ENCODE measurements around the gene SFXN5. TPM values are rescaled to one million over a fixed set of nuclear protein-coding genes. Genes with fewer than 3 reads are reported as not detected.

SFXN5 gene
- polyA plus RNA-seq, 2 of the 4 experiments (the other 2 are of a cell fraction) = 16.7 to 19.6 TPM

DNA sequence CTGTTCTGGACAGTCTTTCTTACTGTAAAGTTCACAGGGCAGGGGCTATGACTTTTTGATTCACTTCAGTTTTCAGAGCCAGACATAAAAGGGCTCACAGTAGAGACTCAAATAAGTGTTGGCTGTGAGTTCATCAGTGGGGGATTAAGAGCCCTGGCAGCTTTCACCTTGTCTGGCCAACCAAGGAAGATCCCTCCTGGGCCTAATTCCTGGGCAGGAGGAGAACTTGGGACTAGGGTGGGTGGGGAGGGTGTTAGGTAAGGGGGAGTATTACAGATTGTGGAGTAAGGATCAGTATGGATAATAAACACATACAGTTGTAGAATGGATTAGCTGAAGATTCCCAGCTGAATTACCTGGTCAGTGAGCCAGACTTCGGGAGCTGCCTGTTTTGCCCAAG lies 904 bp upstream of the SFXN5 start (continued):
- TF ChIP-seq EP300 (IDR thresholded peaks at IDR 0.05) = no peak
- no peak for TF ChIP-seq HEYL (CRISPR knock-in tag; IDR thresholded peaks at IDR 0.05)
- no peak for TF ChIP-seq E2F6 (IDR thresholded peaks at IDR 0.05; ENCODE audit: borderline replicate concordance, low read depth)
- TF ChIP-seq CEBPB (IDR thresholded peaks at IDR 0.05) = no peak
- TF ChIP-seq RCOR1 (IDR thresholded peaks at IDR 0.05; ENCODE audit: low read depth, low read length) = no peak
- TF ChIP-seq HOXB13 (CRISPR knock-in tag; IDR thresholded peaks at IDR 0.05; ENCODE audit: low read depth) = no peak
- no peak for TF ChIP-seq TP53 (CRISPR knock-in tag; IDR thresholded peaks at IDR 0.05)
- TF ChIP-seq, protein P1, sequence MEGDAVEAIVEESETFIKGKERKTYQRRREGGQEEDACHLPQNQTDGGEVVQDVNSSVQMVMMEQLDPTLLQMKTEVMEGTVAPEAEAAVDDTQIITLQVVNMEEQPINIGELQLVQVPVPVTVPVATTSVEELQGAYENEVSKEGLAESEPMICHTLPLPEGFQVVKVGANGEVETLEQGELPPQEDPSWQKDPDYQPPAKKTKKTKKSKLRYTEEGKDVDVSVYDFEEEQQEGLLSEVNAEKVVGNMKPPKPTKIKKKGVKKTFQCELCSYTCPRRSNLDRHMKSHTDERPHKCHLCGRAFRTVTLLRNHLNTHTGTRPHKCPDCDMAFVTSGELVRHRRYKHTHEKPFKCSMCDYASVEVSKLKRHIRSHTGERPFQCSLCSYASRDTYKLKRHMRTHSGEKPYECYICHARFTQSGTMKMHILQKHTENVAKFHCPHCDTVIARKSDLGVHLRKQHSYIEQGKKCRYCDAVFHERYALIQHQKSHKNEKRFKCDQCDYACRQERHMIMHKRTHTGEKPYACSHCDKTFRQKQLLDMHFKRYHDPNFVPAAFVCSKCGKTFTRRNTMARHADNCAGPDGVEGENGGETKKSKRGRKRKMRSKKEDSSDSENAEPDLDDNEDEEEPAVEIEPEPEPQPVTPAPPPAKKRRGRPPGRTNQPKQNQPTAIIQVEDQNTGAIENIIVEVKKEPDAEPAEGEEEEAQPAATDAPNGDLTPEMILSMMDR (IDR thresholded peaks at IDR 0.05) = no peak
- TF ChIP-seq MAFK (IDR thresholded peaks at IDR 0.05; ENCODE audit: partially characterized antibody) = no peak

GRCh38 chr2:73072129-73072395 lies 550 bp upstream of the SFXN5 start:
- H3K27ac ChIP-seq = peak overlapping the region; percentile 87 to 93
- H3K4me1 ChIP-seq = peaks cover 28% of the 10 kb centered on the region
- WGBS (ENCODE audit: missing lambda C conversion rate) = 81% methylated on average over 11 of the region's 11 CpGs
- no peak for TF ChIP-seq KDM5A (IDR thresholded peaks at IDR 0.05)
- TF ChIP-seq EHF (CRISPR knock-in tag; IDR thresholded peaks at IDR 0.05) = no peak
- no peak for TF ChIP-seq HMGXB4 (CRISPR knock-in tag; IDR thresholded peaks at IDR 0.05; ENCODE audit: borderline replicate concordance)
- TF ChIP-seq CHD4 (IDR thresholded peaks at IDR 0.05; ENCODE audit: borderline replicate concordance) = no peak
- TF ChIP-seq, protein P2, sequence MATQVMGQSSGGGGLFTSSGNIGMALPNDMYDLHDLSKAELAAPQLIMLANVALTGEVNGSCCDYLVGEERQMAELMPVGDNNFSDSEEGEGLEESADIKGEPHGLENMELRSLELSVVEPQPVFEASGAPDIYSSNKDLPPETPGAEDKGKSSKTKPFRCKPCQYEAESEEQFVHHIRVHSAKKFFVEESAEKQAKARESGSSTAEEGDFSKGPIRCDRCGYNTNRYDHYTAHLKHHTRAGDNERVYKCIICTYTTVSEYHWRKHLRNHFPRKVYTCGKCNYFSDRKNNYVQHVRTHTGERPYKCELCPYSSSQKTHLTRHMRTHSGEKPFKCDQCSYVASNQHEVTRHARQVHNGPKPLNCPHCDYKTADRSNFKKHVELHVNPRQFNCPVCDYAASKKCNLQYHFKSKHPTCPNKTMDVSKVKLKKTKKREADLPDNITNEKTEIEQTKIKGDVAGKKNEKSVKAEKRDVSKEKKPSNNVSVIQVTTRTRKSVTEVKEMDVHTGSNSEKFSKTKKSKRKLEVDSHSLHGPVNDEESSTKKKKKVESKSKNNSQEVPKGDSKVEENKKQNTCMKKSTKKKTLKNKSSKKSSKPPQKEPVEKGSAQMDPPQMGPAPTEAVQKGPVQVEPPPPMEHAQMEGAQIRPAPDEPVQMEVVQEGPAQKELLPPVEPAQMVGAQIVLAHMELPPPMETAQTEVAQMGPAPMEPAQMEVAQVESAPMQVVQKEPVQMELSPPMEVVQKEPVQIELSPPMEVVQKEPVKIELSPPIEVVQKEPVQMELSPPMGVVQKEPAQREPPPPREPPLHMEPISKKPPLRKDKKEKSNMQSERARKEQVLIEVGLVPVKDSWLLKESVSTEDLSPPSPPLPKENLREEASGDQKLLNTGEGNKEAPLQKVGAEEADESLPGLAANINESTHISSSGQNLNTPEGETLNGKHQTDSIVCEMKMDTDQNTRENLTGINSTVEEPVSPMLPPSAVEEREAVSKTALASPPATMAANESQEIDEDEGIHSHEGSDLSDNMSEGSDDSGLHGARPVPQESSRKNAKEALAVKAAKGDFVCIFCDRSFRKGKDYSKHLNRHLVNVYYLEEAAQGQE (IDR thresholded peaks at IDR 0.05) = no peak
- no peak for TF ChIP-seq FOSB (CRISPR knock-in tag; IDR thresholded peaks at IDR 0.05)
- no peak for TF ChIP-seq NFE2L2 (conservative IDR thresholded peaks at IDR 0.05; ENCODE audit: low read length)
- TF ChIP-seq MYC (IDR thresholded peaks at IDR 0.05; ENCODE audit: borderline replicate concordance, low read length) = no peak
- no peak for TF ChIP-seq HEYL (CRISPR knock-in tag; IDR thresholded peaks at IDR 0.05)
- no peak for TF ChIP-seq CHD2 (IDR thresholded peaks at IDR 0.05; ENCODE audit: low read length, partially characterized antibody)
- no peak for TF ChIP-seq EHMT2 (IDR thresholded peaks at IDR 0.05; ENCODE audit: low read depth)
- POLR2A ChIA-PET = interaction anchor here (1.6 kb wide), 1 partner anchor 162 kb away, joined by 6 read pairs; the partner anchor contains the start of gene CCT7
- peak overlapping the region; percentile 79 for H3K4me3 ChIP-seq
- DNase-seq (ENCODE audit: low read depth in 1 of 2, low spot score in 1 of 2) (no peak), FAIRE-seq (no peak), ATAC-seq (no peak)
- H3K9me3 ChIP-seq = no peaks in the 10 kb centered on the region
- H3K4me2 ChIP-seq = peak overlapping the region; percentile 82
- CTCF ChIA-PET = interaction anchor here (1.0 to 18.7 kb wide), 5 partner anchors 14 to 105 kb away, joined by 3 to 500 read pairs (median 90); no protein-coding TSS in a partner anchor
